GM23338 (cell line): ENCODE measurements around the gene BCAS3.

Experiments used
- CREB1 ChIP-seq: fragments of 250-450 bp; sonication (Bioruptor Pico); IDR thresholded peaks from 2 replicates; pipeline ENCODE4 v1.5.0; 2020; ENCODE audit warnings: low read depth, mild to moderate bottlenecking, moderate library complexity
- CTCF ChIP-seq, 2 experiments: fragments of 200-600 bp in 1 of 2; sonication (generic) in 1 of 2; conservative IDR thresholded peaks; 2 replicates each; pipeline versions ENCODE4 v1.5.1 to v1.6.1; 2016 to 2017; ENCODE audit warnings: antibody characterized with exemption in 2 of 2, low read depth in 2 of 2, mild to moderate bottlenecking in 2 of 2, moderate library complexity in 1 of 2
- EZH2 ChIP-seq: fragments of 200-600 bp; sonication (generic); IDR thresholded peaks from one replicate; pipeline ENCODE4 v1.8.0; 2017; ENCODE audit warnings: antibody characterized with exemption, mild to moderate bottlenecking, low read depth; ENCODE audit not compliant: unreplicated experiment
- EZH2phosphoT487 ChIP-seq: fragments of 200-600 bp; sonication (generic); IDR thresholded peaks from one replicate; pipeline ENCODE4 v1.8.1; 2018; ENCODE audit warnings: antibody characterized with exemption; ENCODE audit not compliant: unreplicated experiment
- JUNB ChIP-seq: IDR thresholded peaks from one replicate; pipeline ENCODE4 v1.6.1; 2016; ENCODE audit warnings: antibody characterized with exemption; ENCODE audit not compliant: unreplicated experiment
- NANOG ChIP-seq: IDR thresholded peaks from 2 replicates; pipeline ENCODE4 v1.6.1; 2016; ENCODE audit warnings: antibody characterized with exemption, borderline replicate concordance
- POLR2AphosphoS5 ChIP-seq: IDR thresholded peaks from 2 replicates; pipeline ENCODE4 v1.6.1; 2016; ENCODE audit warnings: antibody characterized with exemption, low read depth
- REST ChIP-seq: IDR thresholded peaks from one replicate; pipeline ENCODE4 v1.6.1; 2018; ENCODE audit warnings: antibody characterized with exemption; ENCODE audit not compliant: unreplicated experiment

- TF ChIP-seq REST (no peak), CTCF (conservative IDR thresholded peaks at IDR 0.05; ENCODE audit: low read depth in 2 of 2) (peak in 1 of 2 experiments; percentile 37; a peak in 2 of 4 replicates), POLR2AphosphoS5 (no peak), EZH2 (no peak), JUNB (no peak), EZH2phosphoT487 (no peak), CREB1 (CRISPR knock-in tag) (no peak), NANOG (no peak)
These were observed 527.8 kb downstream of the BCAS3 start for GRCh38 chr17:61205401-61205800.
